GM18499 (cell line): ENCODE results near the gene GRIN2D.
A peak's percentile ranks its signal among the peaks of the same experiment; 100 is the strongest.

ENCODE experiments used
- ATAC-seq: cut with Tn5 transposase; IDR thresholded peaks from one replicate; pipeline ENCODE4 v1.9.1; 2021; ENCODE audit warnings: moderate number of reproducible peaks; ENCODE audit not compliant: insufficient read depth, unreplicated experiment

GRIN2D gene

DNA sequence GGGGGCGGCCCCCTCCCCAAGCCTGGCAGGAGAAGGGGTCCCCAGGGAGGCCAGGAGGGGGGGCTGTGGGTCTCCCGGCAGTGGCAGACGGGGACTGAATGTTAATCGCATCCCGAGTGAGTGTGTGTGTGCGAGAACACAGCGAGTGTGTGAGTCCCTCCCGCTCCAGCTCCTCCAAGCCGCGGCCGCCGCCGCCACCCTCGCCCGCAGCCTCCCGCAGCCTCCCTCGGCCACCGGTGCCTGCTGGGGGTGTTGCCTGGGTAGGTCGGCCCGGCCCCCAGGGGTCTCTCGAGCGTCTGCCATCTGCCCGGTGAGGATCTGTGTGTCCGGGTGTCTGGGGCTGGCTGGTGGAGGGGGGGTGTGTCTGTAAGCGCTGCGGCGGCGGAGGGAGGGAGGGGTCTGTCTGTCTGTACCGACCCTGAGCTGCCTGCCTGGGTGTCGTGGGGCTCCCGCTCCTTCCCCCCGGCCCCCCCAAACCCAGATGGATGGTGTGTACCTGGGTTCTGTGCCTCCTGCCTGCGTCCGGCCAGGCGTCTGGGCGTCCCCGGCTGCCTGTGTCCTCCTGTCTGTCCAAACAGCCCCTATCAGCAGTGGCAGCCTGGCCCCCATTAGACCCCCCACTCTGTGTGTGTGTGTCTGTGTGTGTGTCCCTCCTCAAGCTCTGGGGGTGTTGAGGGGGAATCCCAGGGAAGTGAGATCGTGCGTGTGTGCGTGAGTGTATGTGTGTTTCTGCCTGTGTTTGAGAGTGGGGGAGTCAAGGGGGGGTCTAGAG lies at the start of gene GRIN2D:
Gene GRIN2D (plus strand): TSS at position 110 of the 772 bp plus-strand sequence. CDS start 4,725 bp downstream, outside the sequence.
- no peak for ATAC-seq

DNA sequence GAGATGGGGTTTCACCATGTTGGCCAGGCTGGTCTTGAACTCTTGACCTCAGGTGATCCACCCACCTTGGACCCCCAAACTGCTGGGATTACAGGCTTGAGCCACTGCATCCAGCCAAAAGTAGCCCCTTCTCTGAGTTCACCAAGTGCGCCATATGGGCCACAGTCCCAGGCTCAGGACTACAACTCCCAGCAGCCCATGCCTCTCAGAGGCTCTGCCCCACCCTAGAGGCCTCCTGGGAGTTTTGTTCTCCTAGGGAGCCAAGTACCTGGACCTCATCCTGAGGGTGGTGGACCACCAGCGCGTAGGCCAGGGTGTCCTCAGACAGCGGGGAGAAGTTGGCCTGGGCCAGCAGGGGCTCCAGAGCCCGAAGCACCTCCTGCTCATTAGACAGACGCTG lies 48.6 kb upstream of the GRIN2D start:
- no peak for ATAC-seq

DNA sequence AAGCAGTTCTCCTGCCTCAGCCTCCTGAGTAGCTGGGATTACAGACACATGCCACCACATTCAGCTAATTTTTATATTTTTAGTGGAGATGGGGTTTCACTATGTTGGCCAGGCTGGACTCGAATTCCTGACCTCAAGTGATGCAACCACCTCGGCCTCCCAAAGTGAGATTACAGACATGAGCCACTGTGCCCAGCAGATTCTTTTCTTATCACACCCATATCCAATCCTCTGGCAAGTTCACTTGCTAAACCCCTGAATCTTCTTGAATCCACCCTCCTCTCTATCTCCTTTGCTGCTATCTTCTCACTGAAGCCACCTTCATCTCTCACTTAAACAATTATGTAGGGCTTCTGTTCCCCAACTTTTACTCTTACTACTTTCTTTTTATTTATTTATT lies 47.3 kb upstream of the GRIN2D start:
- ATAC-seq = no peak

DNA sequence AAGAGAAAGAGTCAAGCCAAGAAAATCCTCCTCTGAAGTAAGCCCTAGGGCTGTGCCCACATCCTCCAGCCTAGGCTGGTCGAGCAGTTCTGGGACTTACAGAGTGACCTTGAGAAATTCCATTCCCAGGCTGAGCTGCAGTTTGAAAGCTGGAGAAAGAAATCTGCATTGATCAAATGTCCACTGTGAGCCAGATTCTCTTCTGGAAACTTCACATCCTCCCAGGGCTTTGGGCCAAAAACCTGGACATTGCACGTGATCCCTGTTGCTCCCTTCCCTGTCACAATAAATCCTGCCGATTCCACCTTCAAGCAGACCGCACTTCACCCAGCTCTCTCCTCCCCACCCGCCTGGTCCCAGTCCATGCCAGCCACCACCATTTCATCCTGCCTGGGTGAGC lies 45.4 kb upstream of the GRIN2D start:
- ATAC-seq = no peak

DNA sequence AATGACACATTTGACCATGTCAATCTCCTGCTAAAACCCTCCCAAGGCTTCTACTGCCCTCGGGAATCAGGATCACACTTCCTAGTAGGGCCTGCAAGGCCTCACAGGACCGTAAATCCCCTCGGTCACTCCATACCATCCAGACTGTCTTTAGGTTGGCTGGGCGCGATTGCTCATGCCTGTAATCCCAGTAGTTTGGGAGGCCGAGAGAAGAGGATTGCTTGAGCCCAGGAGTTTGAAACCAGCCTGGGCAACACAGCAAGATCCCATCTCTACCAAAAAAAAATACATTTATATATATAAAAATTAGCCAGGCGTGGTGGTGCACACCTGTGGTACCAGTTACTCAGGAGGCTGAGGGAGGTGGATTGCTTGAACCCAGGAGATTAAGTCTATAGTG lies 44.7 kb upstream of the GRIN2D start:
- ATAC-seq = no peak

DNA sequence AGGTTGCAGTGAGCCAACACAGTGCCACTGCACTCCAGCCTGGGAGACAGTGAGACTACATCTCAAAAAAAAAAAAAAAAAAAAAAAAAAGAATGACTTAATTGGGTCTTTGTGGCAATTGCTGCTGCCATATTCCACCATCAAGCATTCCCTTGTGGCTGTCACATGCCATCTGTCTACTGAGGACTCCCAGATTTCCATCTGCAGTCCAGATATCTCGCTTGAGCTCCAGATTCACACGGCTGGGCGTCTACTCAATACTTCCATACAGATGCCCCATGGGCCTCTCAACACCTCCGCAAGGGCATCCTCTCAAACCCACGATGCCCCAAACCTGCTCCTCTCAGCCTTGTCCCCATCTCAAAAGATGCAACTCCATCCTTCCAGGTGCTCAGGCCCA lies 42.6 kb upstream of the GRIN2D start:
- ATAC-seq = no peak

DNA sequence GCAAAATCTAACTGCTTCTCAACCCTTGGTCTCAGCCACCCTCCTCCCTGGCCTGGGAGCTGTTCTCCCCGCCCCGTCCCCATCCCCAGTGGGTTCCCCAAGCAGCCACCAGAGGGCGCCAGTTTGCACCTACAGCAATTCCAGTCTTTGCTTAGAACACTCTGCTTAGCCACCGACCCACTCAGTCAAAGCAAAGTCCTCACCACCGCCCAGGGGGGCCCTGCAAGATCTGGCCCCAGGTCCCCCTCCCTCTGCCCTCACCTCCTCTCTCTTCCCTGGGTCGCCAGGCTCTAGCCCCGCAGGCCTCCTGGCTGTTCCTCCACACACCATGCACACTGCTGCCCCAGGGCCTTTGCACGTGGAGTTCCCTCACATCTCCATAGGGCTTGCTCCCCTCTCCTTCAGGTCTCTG lies 42.1 kb upstream of the GRIN2D start:
- ATAC-seq = no peak

DNA sequence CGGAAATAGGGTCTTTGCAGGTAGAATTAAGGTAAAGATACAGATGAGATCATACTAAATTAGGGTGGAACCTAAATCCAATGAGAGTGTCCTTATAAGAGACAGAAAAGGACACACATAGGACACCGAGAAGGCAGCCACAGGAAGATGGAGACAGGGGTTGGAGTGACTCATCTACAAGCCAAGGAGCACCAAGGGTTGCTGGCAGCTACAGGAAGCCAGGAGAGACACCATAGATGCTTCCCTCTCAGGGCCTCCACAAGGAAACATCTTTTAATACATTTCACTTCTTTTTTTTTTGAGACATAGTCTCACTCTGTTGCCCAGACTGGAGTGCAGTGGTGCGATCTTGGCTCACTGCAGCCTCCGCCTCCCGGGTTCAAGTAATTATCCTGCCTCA lies 39.8 kb upstream of the GRIN2D start:
- no peak for ATAC-seq

DNA sequence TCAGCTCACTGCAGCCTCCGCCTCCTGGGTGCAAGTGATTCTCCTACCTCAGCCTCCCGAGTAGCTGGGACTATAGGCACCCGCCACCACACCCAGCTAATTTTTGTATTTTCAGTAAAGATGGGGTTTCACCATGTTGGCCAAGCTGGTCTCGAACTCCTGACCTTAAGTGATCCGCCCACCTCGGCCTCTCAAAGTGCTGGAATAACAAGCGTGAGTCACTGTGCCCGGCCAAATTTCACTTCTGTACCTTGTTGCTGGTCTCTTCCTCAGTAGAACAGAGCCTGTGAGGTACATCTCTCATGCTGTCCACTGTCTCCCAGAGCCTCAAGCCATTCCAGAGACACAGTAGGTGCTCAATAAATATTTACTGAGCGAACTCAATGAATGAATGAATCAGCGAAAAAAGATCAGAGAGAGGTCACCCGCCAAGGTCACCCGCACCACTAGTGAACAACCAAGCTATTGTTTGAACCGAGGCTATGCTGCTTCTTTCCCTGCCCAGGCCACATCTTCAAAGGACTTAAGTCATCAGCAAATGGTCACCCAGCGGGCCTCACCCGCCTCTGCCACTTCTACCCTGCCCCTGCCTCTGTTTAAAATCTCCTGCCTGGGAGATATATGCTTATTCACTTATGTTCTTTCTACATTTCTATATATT lies 39.0 kb upstream of the GRIN2D start:
- ATAC-seq = no peak

DNA sequence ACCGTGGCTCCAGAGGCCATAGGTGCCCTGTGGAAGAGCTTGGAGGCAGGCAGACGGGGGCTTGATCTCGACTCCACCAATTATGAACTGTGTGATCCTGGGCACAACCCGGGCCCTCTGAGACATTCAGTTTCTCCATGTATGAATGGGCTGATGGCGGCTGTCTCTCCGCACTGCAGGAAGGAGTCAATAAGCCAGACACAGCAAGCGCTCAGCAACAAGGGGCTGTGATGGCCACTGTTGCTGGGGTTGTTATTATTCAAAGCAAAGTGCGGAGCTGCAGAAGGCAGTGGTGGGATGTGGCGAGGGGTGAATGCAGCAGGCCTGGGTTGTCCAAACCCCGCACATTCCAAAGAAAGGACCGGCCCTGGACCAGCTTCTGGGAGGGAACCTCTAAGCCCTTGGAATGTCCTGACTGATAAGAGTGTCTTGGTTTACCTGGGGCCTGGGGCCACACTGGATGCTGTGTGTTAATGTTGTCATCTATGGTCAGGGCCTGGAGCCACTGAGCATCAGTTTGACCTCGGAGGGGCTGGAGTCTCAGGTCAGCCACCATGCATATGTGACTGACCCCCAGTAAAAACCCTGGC lies 38.0 kb upstream of the GRIN2D start:
- ATAC-seq = no peak

DNA sequence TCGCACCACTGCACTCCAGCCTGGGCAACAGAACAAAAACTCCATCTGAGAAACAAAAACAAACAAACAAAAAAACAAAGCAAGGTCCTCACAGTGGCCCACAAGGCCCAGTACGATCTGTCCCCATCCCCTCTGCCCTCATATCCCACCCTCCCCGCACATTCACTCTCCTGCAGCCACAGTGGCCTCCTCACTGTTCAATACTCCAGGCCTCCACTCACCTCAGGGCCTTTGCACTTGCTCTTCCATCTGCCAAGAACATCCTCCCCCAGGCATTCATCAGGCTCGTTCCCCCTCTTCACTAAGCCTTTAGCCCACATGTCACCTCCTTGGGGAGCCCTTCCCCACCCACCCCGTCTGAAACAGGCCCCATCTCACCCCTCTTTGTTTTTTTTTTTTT lies 34.3 kb upstream of the GRIN2D start:
- ATAC-seq = no peak

DNA sequence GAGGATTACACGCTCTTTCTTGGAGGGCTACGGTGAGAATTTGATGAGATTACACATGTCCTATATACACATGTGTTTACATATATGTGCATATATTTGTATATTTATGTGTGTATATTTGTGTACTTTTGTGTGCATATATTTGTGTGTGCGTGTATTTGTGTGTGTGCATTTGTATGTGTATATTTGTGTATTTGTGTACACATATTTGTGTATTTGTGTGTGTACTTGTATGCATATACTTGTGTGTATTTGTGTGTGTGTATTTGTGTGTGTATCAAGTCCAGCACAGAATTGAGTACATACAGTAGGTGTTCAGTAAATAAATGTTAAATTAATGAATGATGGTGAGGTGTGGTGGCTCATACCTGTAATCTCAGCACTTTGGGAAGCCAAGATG lies 31.6 kb upstream of the GRIN2D start:
- ATAC-seq = no peak

DNA sequence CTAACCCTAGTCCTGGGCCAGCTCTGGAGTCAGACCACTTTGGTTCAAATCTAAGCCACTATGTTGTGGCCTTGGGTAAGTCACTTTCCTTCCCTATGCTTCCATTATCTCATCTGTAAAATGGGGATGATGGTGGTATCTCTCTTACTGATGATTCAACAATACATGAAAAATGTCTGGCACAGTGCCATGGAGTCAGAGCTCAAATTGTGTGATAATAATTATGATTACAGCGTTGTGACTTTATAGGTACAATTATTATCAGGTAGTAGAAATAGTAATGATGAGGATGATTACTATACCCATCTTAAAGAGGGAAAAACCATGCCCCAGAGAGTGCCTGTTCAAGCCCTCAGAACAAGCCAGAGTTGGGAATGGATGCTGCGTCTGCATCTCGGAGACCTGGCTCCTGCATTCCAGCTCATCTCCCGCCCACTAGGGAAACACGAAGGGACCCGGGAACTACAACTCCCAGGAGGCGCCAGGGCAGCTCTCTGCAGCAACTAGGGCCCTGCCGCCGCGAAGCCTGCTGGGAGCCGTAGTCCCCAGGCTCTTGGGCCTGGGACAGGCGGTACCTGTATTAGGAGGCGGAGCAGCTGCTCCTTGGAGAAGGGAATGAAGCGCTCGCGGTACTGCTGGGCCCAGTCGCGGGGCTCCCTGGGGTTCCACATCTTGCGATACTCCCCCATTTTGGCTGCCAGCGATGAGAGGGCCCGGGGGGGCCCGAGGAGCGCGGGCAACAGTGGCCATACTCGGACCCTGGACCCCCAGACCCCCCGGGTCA lies 30.6 kb upstream of the GRIN2D start:
- no peak for ATAC-seq

DNA sequence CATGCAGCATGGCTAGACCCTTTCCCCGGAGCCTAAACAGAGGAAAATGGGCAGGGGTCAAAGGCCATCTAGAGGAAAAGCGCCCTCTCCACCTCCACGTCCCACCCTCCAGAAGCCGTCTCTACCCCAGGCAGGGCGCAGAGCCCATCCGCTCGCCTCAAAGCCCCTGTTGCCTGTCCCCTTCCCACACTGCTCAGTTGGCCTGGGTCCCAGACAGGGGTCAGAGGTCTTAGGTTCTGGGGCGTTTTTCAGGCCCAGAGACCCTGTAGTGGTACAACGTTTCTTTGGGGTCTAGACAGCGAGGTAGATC lies 30.0 kb upstream of the GRIN2D start:
- ATAC-seq = no peak

DNA sequence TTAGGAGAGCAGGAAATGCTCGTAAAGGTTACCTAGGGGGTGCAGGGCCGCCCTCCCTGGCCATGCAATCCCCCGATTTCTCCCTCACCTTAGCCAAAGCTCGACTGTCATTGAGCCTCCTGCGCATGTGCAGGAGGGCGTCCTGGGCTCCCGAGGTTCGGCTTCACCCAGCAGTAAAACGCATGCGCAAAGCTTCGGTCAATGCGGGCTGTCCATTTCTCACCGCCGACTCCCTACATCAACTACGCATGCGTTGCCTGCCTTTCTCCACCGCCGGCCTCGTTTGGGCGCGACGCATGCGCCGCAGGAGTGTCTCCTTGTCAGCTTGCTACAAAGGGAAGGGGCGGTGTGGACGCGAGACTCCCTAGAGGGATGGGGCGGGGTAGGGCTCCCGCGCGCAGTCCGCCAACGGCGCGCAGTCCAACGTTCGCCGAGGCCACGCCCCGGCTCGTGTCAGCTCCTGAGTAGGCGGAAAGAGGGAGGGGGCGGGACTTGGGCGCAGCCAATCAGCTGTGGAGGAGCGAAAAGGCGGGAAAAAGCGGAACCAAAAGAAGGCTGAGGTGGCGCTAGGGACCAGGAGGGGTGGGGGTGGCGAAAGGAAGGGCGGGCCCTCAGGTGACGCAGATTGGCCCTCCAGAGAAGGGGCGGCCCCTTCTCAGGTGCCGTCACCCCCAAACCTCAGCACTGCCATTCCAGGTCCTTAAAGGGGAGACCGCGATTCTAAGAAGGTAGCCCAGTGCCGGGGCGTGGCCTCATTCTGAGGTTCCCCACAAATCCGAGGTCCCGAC lies 29.5 kb upstream of the GRIN2D start, which contains the start of the genes SYNGR4 and TMEM143:
Gene SYNGR4 (plus strand): TSS at position 558 of the 788 bp plus-strand sequence. CDS start 1,476 bp downstream, outside the sequence.
Gene TMEM143 (minus strand): TSS at position 131 of the 788 bp plus-strand sequence. CDS start 20 bp downstream, at position 111.
- peak; percentile 72 for ATAC-seq

DNA sequence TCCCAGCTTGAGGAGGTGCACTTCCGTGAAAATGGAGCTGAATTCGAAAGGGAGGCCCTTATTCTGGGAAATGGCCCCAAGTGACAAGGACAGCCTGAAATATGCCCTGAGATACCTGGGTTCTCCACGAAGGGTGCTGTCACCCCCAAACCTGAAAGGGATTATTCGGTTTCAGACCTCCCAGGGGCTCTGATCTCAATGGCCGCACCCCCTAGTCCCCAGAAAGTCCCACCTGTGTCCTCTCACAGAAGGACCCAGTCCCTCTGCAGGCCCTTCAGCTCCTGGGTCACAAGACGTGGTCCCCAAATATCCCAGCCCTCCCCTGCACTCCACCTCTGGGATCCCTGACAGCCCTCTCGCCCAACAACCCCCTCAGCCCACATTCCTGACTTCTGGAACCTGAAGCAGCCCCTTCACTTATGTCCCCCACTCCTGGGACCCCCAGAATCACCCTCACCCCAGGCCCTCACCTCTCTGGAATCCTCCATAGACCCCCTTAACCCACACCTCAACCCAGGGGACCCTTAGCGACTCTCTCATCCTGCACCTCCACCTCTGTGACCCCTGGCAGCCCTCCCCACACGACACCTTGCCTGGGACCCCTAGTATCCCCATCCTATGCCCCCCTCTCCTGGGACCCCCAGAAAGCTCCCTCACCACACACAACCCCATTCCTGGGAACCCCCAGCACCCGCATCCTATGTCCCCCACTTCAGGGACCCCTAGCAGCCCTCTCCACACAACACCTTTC lies 28.7 kb upstream of the GRIN2D start:
- no peak for ATAC-seq

DNA sequence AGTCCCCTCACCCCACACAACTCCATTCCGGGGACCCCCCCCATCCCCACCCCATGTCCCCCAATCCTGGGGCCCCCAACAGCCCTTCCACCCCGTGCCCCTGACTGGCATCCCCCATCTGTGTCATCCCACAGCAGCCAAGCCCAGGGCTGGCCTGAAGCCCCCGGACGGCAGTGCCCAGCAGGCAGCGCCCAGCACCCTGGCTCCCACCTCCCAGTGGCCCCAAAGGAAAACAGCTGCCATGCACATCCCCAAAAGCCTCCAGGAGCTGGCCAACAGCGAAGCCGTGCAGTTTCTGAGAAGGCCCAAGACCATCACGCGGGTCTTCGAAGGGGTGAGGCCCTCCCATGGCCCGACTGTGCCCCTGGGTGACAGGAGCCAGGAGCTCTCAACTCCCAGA lies 27.9 kb upstream of the GRIN2D start:
- no peak for ATAC-seq

DNA sequence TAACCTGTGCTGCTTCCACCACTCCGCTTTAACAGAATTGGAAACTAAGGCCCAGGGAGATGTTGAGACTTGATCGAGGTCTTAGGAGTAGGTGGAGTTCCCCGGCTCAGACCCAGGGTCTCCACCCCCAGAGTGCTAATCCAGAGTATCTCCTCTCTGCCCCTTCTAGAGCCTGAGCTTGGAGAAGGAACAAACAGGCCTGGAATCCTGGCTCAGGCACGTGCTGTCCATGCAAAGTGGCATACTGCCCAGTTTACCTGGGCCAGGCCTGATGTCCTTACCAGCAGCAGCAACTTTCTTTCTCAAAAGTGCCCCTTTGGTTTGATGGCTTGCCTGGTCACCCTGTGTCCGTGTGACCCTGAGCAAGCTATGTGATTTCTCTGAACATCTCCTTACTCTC lies 25.6 kb upstream of the GRIN2D start:
- no peak for ATAC-seq

DNA sequence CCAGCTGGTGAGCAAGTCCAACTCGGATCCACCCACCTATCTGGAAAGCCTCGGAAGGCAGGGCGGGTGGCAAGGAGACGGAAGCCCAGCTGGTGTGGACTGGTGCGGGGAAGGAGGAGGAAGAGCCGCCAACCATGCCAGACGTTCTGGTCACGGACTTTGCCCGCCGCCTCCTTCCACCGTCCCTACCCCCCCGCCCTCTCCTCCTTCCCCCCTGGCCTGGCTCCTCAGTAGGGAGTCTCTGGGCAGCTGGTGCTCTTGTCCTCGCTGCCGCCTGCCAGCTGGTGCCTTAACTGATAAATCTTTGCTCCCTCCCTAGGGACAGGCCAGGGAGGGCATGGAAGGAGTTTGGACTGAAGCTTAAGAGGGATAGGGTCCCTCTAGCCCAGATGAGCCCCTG lies 24.5 kb upstream of the GRIN2D start:
- ATAC-seq = no peak
